Progenitor cell of endocrine pancreas (in vitro differentiated cells): Measurements from ENCODE around the gene ANXA2. TPM values are rescaled to one million over a fixed set of nuclear protein-coding genes. Genes with fewer than 3 reads are reported as not detected.

Experiments
- DNase-seq: peaks from one replicate; pipeline ENCODE4 v3.0.0; 2021; ENCODE audit warnings: low spot score; ENCODE audit not compliant: unreplicated experiment
- H3K27ac Mint-ChIP-seq: 2 replicates; pipeline ENCODE4 v1.8.0; 2021; ENCODE audit warnings: mild to moderate bottlenecking, moderate library complexity, mixed read lengths
- H3K27me3 Mint-ChIP-seq: 2 replicates; pipeline ENCODE4 v1.8.0; 2021; ENCODE audit warnings: mixed read lengths
- H3K36me3 Mint-ChIP-seq: 2 replicates; pipeline ENCODE4 v1.8.0; 2022; ENCODE audit warnings: mixed read lengths; ENCODE audit not compliant: insufficient read depth
- H3K4me1 Mint-ChIP-seq: 2 replicates; pipeline ENCODE4 v1.8.0; 2021; ENCODE audit warnings: low read depth, mixed read lengths
- H3K4me3 Mint-ChIP-seq: 2 replicates; pipeline ENCODE4 v1.8.0; 2021; ENCODE audit warnings: low read depth, mild to moderate bottlenecking, moderate library complexity, mixed read lengths
- H3K9me3 Mint-ChIP-seq: 2 replicates; pipeline ENCODE4 v1.8.0; 2021; ENCODE audit warnings: low read depth, mixed read lengths
- CTCF ChIP-seq: fragments of 200-600 bp; sonication (generic); IDR thresholded peaks from one replicate; pipeline ENCODE4 v1.5.0; 2021; ENCODE audit warnings: antibody characterized with exemption, mild to moderate bottlenecking; ENCODE audit not compliant: unreplicated experiment
- total RNA-seq: library from RNA; stranded (reverse); gene quantifications from 2 replicates; pipeline ENCODE4 v1.2.1, GENCODE V29; 2021

ANXA2 gene
- total RNA-seq, 1 donor from 2014 or later, result 311 TPM

- no peak for DNase-seq
- Mint-ChIP-seq H3K27me3 (peaks cover 2% of the 10 kb centered on the region), H3K36me3 (peaks cover 1% of the 10 kb centered on the region), H3K27ac (no peak overlapping the region), H3K4me1 (no peaks in the 10 kb centered on the region), H3K9me3 (peaks cover 13% of the 10 kb centered on the region), H3K4me3 (no peak overlapping the region)
- no peak for TF ChIP-seq CTCF
These were observed 98.2 kb downstream of the ANXA2 start for GRCh38 chr15:60299452-60300047.

Other genes starting within 250 kb of the ANXA2 start
- gene ICE2, start 81.2 kb upstream of the ANXA2 start, total RNA-seq, result 84.8 and 85.1 TPM in 2 replicates